Testis (tissue), 2 donors: ENCODE measurements around the gene IGFBP5.

Experiments
- POLR2A ChIP-seq: fragments of 450-650 bp; IDR thresholded peaks from one replicate; pipeline ENCODE4 v1.6.1; 2017; ENCODE audit warnings: antibody characterized with exemption, mild to moderate bottlenecking, moderate library complexity
- TF ChIP-seq, protein P1 (sequence below), 3 experiments: fragments of 450-650 bp in 2 of 3; fragments of 200-600 bp in 1 of 3; sonication (generic) in 1 of 3; IDR thresholded peaks; one replicate each; pipeline ENCODE4 v1.5.1; 2016 to 2019; ENCODE audit warnings: antibody characterized with exemption in 3 of 3, mild to moderate bottlenecking in 2 of 3, moderate library complexity in 1 of 3

DNA sequence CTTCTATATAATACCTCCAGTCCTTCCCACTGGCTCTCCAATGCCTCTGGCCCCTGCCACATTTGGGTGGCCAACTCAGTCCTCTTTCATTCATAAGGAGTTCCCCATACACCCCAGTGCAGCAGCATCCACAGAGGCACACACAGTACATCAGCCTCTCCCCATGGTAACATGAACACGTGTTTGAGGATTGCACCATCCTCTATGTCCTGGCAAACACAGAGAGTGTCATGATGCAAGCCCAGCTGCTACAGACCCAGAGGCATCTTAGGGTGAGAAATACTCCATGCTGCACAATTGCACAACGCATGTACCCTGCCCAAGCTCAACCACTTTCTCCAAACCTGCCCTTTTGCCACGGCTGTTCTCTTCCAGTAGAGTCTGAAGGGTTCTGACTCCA is 11.5 kb downstream of the IGFBP5 start:
- TF ChIP-seq, protein P1, sequence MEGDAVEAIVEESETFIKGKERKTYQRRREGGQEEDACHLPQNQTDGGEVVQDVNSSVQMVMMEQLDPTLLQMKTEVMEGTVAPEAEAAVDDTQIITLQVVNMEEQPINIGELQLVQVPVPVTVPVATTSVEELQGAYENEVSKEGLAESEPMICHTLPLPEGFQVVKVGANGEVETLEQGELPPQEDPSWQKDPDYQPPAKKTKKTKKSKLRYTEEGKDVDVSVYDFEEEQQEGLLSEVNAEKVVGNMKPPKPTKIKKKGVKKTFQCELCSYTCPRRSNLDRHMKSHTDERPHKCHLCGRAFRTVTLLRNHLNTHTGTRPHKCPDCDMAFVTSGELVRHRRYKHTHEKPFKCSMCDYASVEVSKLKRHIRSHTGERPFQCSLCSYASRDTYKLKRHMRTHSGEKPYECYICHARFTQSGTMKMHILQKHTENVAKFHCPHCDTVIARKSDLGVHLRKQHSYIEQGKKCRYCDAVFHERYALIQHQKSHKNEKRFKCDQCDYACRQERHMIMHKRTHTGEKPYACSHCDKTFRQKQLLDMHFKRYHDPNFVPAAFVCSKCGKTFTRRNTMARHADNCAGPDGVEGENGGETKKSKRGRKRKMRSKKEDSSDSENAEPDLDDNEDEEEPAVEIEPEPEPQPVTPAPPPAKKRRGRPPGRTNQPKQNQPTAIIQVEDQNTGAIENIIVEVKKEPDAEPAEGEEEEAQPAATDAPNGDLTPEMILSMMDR (IDR thresholded peaks at IDR 0.05), result no peak
- TF ChIP-seq POLR2A, result no peak
